SK-N-MC (cell line): ENCODE data around the gene SLN.

Experiments
- DNase-seq: peaks from one replicate; pipeline ENCODE4 v3.0.0-alpha.2; 2011; ENCODE audit warnings: low read depth, low spot score
- H3K27ac ChIP-seq: fragments of 200-600 bp; sonication (generic); 2 replicates; pipeline ENCODE4 v1.5.1; 2016; ENCODE audit warnings: mixed run types
- H3K36me3 ChIP-seq: fragments of 200-600 bp; sonication (generic); 2 replicates; pipeline ENCODE4 v1.6.1; 2017; ENCODE audit warnings: antibody characterized with exemption, low read length, mixed read lengths; ENCODE audit not compliant: insufficient read depth
- H3K4me3 ChIP-seq: fragments of 200-600 bp; sonication (generic); 2 replicates; pipeline ENCODE4 v1.5.1; 2016
- H3K9ac ChIP-seq: fragments of 200-600 bp; sonication (generic); 2 replicates; pipeline ENCODE4 v1.8.0; 2017; ENCODE audit warnings: mixed run types, mixed read lengths; ENCODE audit not compliant: insufficient read length
- H3K9me3 ChIP-seq: fragments of 200-600 bp; sonication (generic); 2 replicates; pipeline ENCODE4 v1.6.1; 2017; ENCODE audit warnings: low read depth, mild to moderate bottlenecking, antibody characterized with exemption, low read length, moderate library complexity, mixed read lengths
- EZH2 ChIP-seq: fragments of 200-600 bp; sonication (generic); IDR thresholded peaks from one replicate; pipeline ENCODE4 v1.6.1; 2017; ENCODE audit warnings: antibody characterized with exemption
- FOXP2 ChIP-seq: optimal IDR thresholded peaks from 2 replicates; pipeline ENCODE3; 2011; ENCODE audit warnings: mild to moderate bottlenecking, moderate library complexity; ENCODE audit not compliant: insufficient read depth; ENCODE audit errors: extremely low read length, control extremely low read depth
- POLR2AphosphoS5 ChIP-seq: IDR thresholded peaks from 2 replicates; pipeline ENCODE4 v1.6.1; 2012; ENCODE audit warnings: mild to moderate bottlenecking, low read depth, low read length, borderline replicate concordance

The SLN gene

DNA sequence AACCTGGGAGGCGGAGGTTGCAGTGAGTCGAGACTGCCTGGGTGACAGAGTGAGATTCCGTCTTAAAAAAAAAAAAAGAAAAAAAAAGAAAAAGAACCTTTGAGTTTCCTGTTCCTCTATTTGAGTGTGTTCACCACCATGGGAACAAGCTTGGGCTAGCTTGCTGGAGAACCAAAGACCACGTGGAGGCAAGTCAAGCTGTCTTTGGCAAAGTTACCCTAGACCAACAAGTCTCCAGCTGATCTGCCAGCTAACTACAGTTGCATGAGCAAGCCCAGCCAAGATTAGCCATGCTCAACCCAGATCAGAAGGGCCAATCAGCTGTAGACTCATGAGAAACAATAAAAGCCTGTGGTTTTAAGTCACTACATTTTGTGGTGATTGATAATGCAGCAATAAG, 29.7 kb downstream of the SLN start:
- no peaks in the 10 kb centered on the region for H3K9me3 ChIP-seq
- no peak for DNase-seq
- TF ChIP-seq POLR2AphosphoS5 (no peak), EZH2 (no peak), FOXP2 (no peak)
- no peak overlapping the region for H3K4me3 ChIP-seq
- H3K36me3 ChIP-seq: no peaks in the 10 kb centered on the region
- no peak overlapping the region for H3K27ac ChIP-seq
- H3K9ac ChIP-seq: no peak overlapping the region

DNA sequence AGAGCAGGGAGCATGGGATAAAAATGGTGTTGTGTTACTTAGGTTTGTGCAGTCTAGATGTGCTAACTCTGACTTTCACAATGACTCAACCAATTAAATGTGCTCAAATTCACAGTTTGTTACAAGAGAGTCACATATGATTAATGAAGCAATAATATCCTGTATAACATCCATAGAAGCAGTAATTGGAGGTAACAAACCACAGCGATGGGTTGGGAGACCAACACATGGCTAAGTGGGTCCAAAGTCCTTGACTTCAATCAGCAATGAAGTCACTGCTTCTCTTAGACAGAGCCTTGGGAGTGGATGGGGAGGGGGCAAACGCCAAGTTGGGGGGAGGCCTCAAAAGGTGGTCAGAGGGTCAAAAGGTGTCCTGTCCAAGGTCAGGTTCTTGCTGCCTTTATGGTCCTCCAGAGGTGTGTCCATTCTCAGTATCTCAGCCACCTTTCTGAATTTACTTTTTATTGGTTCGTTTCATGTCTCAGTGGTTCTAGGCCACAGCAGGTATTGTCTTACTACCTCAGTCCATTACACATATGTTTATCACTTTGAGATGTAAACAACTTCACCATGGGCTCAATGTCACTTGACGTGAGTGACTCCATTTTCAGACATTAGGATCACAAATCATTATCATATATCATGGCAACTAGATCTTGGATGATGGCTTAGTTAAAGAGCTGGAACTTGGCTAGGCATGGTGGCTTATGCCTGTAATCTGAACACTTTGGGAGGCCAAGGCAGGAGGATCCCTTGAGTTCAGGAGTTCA, 32.4 kb downstream of the SLN start:
- DNase-seq: no peak
- H3K36me3 ChIP-seq: no peaks in the 10 kb centered on the region
- H3K4me3 ChIP-seq: no peak overlapping the region
- no peaks in the 10 kb centered on the region for H3K9me3 ChIP-seq
- H3K9ac ChIP-seq: no peak overlapping the region
- TF ChIP-seq EZH2 (no peak), FOXP2 (no peak), POLR2AphosphoS5 (no peak)
- H3K27ac ChIP-seq: no peak overlapping the region

DNA sequence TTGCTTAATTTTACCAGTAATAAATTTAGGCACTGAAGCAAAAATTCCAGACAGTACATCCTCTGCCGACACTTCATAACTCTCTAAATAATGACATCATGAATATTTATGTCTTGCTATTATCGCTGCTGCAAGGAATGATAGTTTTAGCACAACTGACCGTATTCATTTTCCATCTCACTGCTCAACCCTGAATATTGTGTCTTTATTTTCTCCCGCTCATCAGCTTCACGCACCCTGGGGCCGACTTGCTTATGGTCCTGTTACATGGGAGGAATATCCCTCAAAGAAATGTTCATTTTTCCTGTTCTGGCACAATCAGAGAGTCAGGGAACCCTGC, 33.3 kb downstream of the SLN start:
- Histone ChIP-seq H3K4me3 (no peak overlapping the region), H3K9ac (no peak overlapping the region), H3K27ac (no peak overlapping the region), H3K36me3 (no peaks in the 10 kb centered on the region), H3K9me3 (no peaks in the 10 kb centered on the region)
- DNase-seq: no peak
- no peak for TF ChIP-seq EZH2
- TF ChIP-seq FOXP2: no peak
- TF ChIP-seq POLR2AphosphoS5: no peak

DNA sequence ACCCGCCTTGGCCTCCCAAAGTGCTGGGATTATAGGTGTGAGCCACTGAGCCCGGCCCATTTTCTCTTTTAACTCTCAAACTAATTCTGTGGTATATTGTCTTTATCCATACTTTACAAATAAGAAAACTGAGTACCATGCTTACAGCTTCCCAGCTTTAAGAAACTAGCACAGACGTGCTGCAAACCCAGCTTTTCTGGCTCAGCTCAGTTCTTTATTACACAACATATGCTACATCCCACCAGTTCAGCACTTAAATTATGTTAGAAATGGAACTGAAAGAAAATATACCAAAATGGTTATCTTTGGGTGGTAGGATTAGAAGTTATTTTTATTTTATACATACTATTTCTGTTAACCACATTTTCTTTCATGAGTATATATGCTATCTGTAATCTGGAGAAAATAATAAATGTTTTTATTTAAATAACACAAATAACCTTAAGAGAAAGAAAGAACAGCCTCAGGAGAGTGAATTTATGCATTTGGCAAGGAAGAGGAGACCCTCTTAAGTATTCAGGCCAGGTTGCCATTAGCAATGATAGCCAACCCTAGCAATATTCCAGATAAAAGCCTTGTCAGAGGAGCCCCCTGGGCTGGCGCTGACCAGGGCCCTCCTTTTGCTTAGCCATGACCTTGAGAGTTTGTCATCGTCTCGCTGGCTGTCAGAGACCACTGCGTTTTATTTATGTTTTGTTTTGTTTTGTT, 33.8 kb downstream of the SLN start:
- Histone ChIP-seq H3K9me3 (no peaks in the 10 kb centered on the region), H3K36me3 (no peaks in the 10 kb centered on the region), H3K4me3 (no peak overlapping the region), H3K9ac (no peak overlapping the region), H3K27ac (no peak overlapping the region)
- no peak for DNase-seq
- TF ChIP-seq FOXP2 (no peak), POLR2AphosphoS5 (no peak), EZH2 (no peak)

DNA sequence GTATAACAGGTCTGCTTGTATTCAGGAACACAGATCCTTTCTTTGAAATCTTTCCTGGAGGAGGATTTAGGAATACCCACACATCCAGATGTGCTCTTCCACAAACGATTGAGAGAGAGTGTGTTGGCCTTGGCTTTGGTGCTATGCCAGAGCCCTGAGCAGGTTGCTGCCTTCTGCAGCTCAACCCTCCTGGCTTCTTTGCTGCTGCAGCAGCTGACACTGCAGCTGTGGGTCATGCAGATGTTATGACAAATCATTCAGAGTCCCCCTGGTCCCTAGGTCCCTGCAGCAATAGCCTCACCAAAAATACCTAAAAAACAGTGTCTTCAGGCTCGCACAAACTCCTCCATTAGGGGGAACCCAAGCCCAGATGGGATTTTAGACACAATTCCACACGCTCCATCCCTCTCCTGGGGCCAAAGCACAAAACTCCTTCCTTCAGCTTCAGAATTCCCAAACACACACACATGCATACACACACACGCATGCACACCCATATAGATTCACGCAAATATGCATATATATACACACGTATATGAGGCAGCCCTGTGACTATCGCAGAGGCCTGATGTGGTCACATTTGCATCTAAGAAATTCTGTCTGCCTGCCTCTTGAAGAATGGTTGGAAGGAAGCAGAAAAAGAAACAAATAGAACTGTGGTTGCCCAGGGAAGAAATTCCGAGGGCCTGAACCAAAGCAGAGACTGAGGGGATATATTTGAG, 35.4 kb downstream of the SLN start:
- H3K9me3 ChIP-seq: no peaks in the 10 kb centered on the region
- H3K9ac ChIP-seq: no peak overlapping the region
- TF ChIP-seq EZH2 (no peak), POLR2AphosphoS5 (no peak), FOXP2 (no peak)
- H3K27ac ChIP-seq: no peak overlapping the region
- no peak for DNase-seq
- H3K36me3 ChIP-seq: no peaks in the 10 kb centered on the region
- H3K4me3 ChIP-seq: no peak overlapping the region

DNA sequence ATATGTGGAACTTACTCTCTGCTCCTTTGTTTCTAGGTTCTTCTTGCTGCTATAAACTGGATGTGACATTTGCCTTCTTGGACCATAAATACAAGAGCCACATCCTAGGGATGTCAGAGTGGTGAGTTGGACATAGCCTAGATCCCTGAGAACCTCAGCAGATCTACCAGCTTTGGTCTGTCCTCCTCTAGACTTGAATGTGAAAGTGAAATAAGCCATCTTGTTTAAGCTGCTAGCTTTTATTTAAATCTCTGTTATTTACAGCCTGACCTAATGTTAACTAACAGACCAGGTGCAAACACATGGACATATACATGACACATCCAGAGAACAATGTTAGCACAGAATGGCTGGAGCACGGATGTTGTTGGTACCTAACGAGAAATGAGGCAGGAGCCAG, 36.0 kb downstream of the SLN start:
- TF ChIP-seq FOXP2: no peak
- TF ChIP-seq EZH2: no peak
- TF ChIP-seq POLR2AphosphoS5: no peak
- no peak overlapping the region for H3K27ac ChIP-seq
- H3K9ac ChIP-seq: no peak overlapping the region
- DNase-seq: no peak
- H3K4me3 ChIP-seq: no peak overlapping the region
- no peaks in the 10 kb centered on the region for H3K36me3 ChIP-seq
- no peaks in the 10 kb centered on the region for H3K9me3 ChIP-seq

DNA sequence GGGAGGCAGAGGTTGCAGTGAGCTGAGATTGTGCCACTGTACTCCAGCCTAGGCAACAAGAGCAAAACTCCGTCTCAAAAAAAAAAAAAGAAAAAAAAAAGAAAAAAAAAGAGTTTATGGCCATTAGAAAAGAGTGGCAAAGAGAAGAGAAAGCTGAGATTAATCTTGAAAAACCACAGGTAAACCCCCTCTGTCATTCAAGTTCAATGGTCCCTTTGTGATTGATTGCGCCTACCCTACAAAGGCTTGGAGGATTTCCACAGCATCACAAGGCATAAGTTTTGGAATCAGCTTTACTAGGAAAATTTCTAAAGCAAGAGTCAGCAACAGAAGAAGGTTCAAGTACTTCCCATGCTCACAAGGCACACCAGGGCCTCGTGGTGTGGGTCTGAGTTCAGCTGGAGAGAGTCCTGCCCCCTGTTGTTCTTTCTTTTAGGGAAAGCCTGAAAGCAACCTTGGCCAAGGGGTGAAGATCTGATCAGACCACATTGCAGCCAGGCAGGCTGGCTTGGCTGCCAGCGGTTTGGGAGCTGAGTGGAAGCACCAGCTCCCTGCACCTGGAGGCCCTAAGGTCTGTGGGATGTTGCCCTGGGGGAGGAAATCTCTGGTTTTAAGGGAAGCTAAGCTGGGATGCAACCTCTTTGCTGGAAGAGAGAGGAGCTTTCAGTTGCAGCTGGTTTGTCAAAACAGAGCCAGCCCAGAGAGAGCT, 41.8 kb downstream of the SLN start:
- no peaks in the 10 kb centered on the region for H3K9me3 ChIP-seq
- H3K9ac ChIP-seq: no peak overlapping the region
- H3K27ac ChIP-seq: no peak overlapping the region
- H3K36me3 ChIP-seq: no peaks in the 10 kb centered on the region
- TF ChIP-seq FOXP2 (no peak), EZH2 (no peak), POLR2AphosphoS5 (no peak)
- H3K4me3 ChIP-seq: no peak overlapping the region
- DNase-seq: no peak

DNA sequence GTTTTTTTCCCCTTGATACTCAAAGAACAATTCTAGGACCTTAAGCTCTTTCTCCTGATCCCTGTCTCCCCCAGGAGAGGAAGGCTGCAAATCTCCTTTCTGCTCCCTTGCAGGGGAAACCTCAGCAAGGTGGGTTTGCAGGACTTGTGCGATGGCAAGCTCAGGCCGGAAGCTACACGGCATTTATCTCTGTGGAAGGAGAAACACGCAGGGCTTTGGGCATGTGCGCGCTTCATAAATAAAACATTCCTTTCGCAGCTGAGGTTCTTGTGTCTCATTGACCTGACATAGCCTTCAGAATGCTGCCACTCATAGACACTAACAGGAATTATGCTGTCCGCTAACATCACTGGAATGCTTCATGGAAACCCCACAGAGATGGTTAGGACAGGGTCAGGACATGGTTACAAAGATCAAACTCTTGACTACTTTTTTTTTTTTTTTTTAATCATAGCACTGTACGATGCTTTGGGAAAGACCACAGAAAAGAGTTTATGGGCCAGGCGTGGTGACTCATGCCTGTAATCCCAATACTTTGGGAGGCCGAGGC, 42.6 kb downstream of the SLN start:
- Histone ChIP-seq H3K9me3 (no peaks in the 10 kb centered on the region), H3K27ac (no peak overlapping the region), H3K4me3 (no peak overlapping the region), H3K9ac (no peak overlapping the region), H3K36me3 (no peaks in the 10 kb centered on the region)
- DNase-seq: no peak
- no peak for TF ChIP-seq FOXP2
- no peak for TF ChIP-seq POLR2AphosphoS5
- no peak for TF ChIP-seq EZH2
